Stimulated activated CD8-positive, alpha-beta memory T cell treated with anti-CD3 and anti-CD28 coated beads, Interleukin-7, amount 100 ng/mL, for 48 hours (primary cell): ENCODE measurements around the gene ABTB1.
"Not testable (repeated sequence)": the region's sequence is repeated elsewhere in the genome, so short reads cannot be mapped to it uniquely, and the experiment has no call there.

ENCODE experiments used
- DNase-seq, 2 donors: peaks; one replicate each; pipeline ENCODE4 v3.0.0-alpha.2; 2020; ENCODE audit warnings: low read depth in 1 of 2; ENCODE audit errors: extremely low read depth in 1 of 2

The ABTB1 gene

GRCh38 chr3:127700406-127700805 lies 27.7 kb downstream of the ABTB1 start:
- no peak for DNase-seq

- no peak for DNase-seq
Observed at GRCh38 chr3:127701280-127701911, 28.6 kb downstream of the ABTB1 start.

- DNase-seq = no peak
Observed at GRCh38 chr3:127702151-127702578, 29.4 kb downstream of the ABTB1 start.

- DNase-seq = not testable (repeated sequence)
Observed at GRCh38 chr3:127704840-127705239, 32.1 kb downstream of the ABTB1 start.

GRCh38 chr3:127706312-127706711 lies 33.6 kb downstream of the ABTB1 start:
- DNase-seq = no peak

- no peak for DNase-seq
Observed at GRCh38 chr3:127706785-127707351, 34.1 kb downstream of the ABTB1 start.

- no peak for DNase-seq
Observed at GRCh38 chr3:127707851-127708411, 35.2 kb downstream of the ABTB1 start.

- DNase-seq = no peak
Observed at GRCh38 chr3:127708837-127709236, 36.1 kb downstream of the ABTB1 start.

- DNase-seq = no peak
Observed at GRCh38 chr3:127709320-127710060, 36.7 kb downstream of the ABTB1 start.

GRCh38 chr3:127710155-127710941 lies 37.6 kb downstream of the ABTB1 start:
- DNase-seq = no peak

- no peak for DNase-seq
Observed at GRCh38 chr3:127711021-127711695, 38.4 kb downstream of the ABTB1 start.

GRCh38 chr3:127711896-127712295 lies 39.1 kb downstream of the ABTB1 start:
- no peak for DNase-seq

- DNase-seq = no peak
Observed at GRCh38 chr3:127712461-127712860, 39.7 kb downstream of the ABTB1 start.

- no peak for DNase-seq
Observed at GRCh38 chr3:127712881-127713771, 40.4 kb downstream of the ABTB1 start.

GRCh38 chr3:127714125-127714571 lies 41.4 kb downstream of the ABTB1 start:
- DNase-seq = no peak

GRCh38 chr3:127714866-127715265 lies 42.1 kb downstream of the ABTB1 start:
- DNase-seq = no peak

GRCh38 chr3:127715532-127715931 lies 42.8 kb downstream of the ABTB1 start:
- DNase-seq = no peak

- no peak for DNase-seq
Observed at GRCh38 chr3:127716384-127716783, 43.6 kb downstream of the ABTB1 start.
